A549 (cell line): Measurements from ENCODE around the gene TAF1B. TPM values are rescaled to one million over a fixed set of nuclear protein-coding genes. Genes with fewer than 3 reads are reported as not detected.

Experiments used
- ATAC-seq, 2 experiments: fragments of 200-7000 bp in 1 of 2; fragments of >200 bp in 1 of 2; cut with Nextera tagmentation in 1 of 2; cut with Tn5 transposase in 1 of 2; 3 replicates each; pipeline versions ENCODE4 v1.8.0 to v1.9.1; 2018 to 2020; ENCODE audit warnings: mild to moderate bottlenecking in 1 of 2, moderate library complexity in 1 of 2
- CTCF ChIA-PET: fragments of 300-600 bp; sonication (Branson Sonifier 250); formaldehyde crosslinking; extraction: SDS; loops from one replicate; lab custom pipeline; 2021; ENCODE audit warnings: antibody characterized with exemption, inconsistent platforms; lab: Yijun Ruan, JAX
- POLR2A ChIA-PET: fragments of 350-600 bp; formaldehyde crosslinking; extraction: SDS; loops from one replicate; lab custom pipeline; 2021; ENCODE audit warnings: antibody characterized with exemption, inconsistent platforms; lab: Yijun Ruan, JAX
- DNase-seq, 2 experiments: peaks; one replicate each; pipeline versions ENCODE4 v3.0.0 to v3.0.0-alpha.2; 2011 to 2016; ENCODE audit warnings: low read depth in 1 of 2, low spot score in 1 of 2
- FAIRE-seq: peaks from 2 replicates; lab custom pipeline; 2011; peaks lifted over from hg19 to GRCh38; lab: Jason Lieb, UNC
- H3K27ac ChIP-seq, 2 experiments: fragments of >200 bp; sonication (Bioruptor Twin); formaldehyde crosslinking; 3 replicates each; pipeline ENCODE4 v1.5.1; 2016 to 2017
- H3K4me1 ChIP-seq: fragments of >200 bp; sonication (Bioruptor Twin); formaldehyde crosslinking; 3 replicates; pipeline ENCODE4 v1.6.1; 2016
- H3K4me2 ChIP-seq: fragments of >200 bp; sonication (Bioruptor Twin); formaldehyde crosslinking; 3 replicates; pipeline ENCODE4 v1.6.1; 2016
- H3K4me3 ChIP-seq: fragments of >200 bp; sonication (Bioruptor Twin); formaldehyde crosslinking; 3 replicates; pipeline ENCODE4 v1.5.1; 2016
- H3K9me3 ChIP-seq: fragments of >200 bp; sonication (Bioruptor Twin); formaldehyde crosslinking; 3 replicates; pipeline ENCODE4 v1.6.1; 2016
- ATOH8 ChIP-seq: fragments of 250-450 bp; sonication (Bioruptor Pico); IDR thresholded peaks from 2 replicates; pipeline ENCODE4 v1.5.0; 2020; ENCODE audit warnings: low read depth, mild to moderate bottlenecking, moderate library complexity
- BCL3 ChIP-seq: fragments of >200 bp; sonication (Bioruptor Twin); formaldehyde crosslinking; IDR thresholded peaks from 3 replicates; pipeline ENCODE4 v1.6.1; 2016
- CHD2 ChIP-seq: fragments of 150-350 bp; IDR thresholded peaks from 2 replicates; pipeline ENCODE4 v1.6.1; 2014; ENCODE audit warnings: low read length; ENCODE audit not compliant: partially characterized antibody
- CHD4 ChIP-seq: fragments of 200-600 bp; sonication (generic); IDR thresholded peaks from 2 replicates; pipeline ENCODE4 v1.6.1; 2016; ENCODE audit warnings: antibody characterized with exemption, mild to moderate bottlenecking, borderline replicate concordance
- CTCF ChIP-seq: fragments of >200 bp; sonication (Bioruptor Twin); formaldehyde crosslinking; IDR thresholded peaks from 3 replicates; pipeline ENCODE4 v1.5.1; 2016
- E2F6 ChIP-seq: IDR thresholded peaks from 2 replicates; pipeline ENCODE4 v1.6.1; 2012; ENCODE audit warnings: low read depth, borderline replicate concordance
- EHMT2 ChIP-seq: fragments of 200-600 bp; sonication (generic); IDR thresholded peaks from 2 replicates; pipeline ENCODE4 v1.6.1; 2016; ENCODE audit warnings: antibody characterized with exemption, low read depth, mild to moderate bottlenecking, moderate library complexity
- FOSB ChIP-seq: fragments of 250-450 bp; sonication (Bioruptor Pico); IDR thresholded peaks from 2 replicates; pipeline ENCODE4 v1.5.0; 2020; ENCODE audit warnings: mild to moderate bottlenecking, moderate library complexity
- HMGXB4 ChIP-seq: fragments of 250-450 bp; sonication (Bioruptor Pico); IDR thresholded peaks from 2 replicates; pipeline ENCODE4 v1.5.0; 2021; ENCODE audit warnings: mild to moderate bottlenecking, moderate library complexity, borderline replicate concordance
- MAX ChIP-seq: IDR thresholded peaks from 2 replicates; pipeline ENCODE4 v1.6.1; 2012
- MAZ ChIP-seq: fragments of 150-350 bp; IDR thresholded peaks from 2 replicates; pipeline ENCODE4 v1.6.1; 2014; ENCODE audit warnings: antibody characterized with exemption, low read depth, low read length, borderline replicate concordance
- NPAS2 ChIP-seq: fragments of 250-450 bp; sonication (Bioruptor Pico); IDR thresholded peaks from 2 replicates; pipeline ENCODE4 v1.8.0; 2022; ENCODE audit warnings: mild to moderate bottlenecking, moderate library complexity, borderline replicate concordance
- POLR2AphosphoS2 ChIP-seq: conservative IDR thresholded peaks from 2 replicates; pipeline ENCODE4 v1.6.1; 2012; ENCODE audit warnings: low read length, improper control_type of control experiment, inconsistent platforms
- RARB ChIP-seq: fragments of 250-450 bp; sonication (Bioruptor Pico); IDR thresholded peaks from 2 replicates; pipeline ENCODE4 v1.8.0; 2021; ENCODE audit warnings: mild to moderate bottlenecking, moderate library complexity
- RFX5 ChIP-seq: fragments of 450-650 bp; IDR thresholded peaks from 2 replicates; pipeline ENCODE4 v1.7.1; 2014; ENCODE audit warnings: antibody characterized with exemption, mild to moderate bottlenecking, moderate library complexity
- RNF2 ChIP-seq: fragments of 200-600 bp; sonication (generic); IDR thresholded peaks from 2 replicates; pipeline ENCODE4 v1.6.1; 2016; ENCODE audit warnings: low read depth, mild to moderate bottlenecking, antibody characterized with exemption, moderate library complexity, borderline replicate concordance
- SREBF2 ChIP-seq: fragments of 450-650 bp; IDR thresholded peaks from 2 replicates; pipeline ENCODE4 v1.6.1; 2014; ENCODE audit warnings: mild to moderate bottlenecking, moderate library complexity
- ZC3H11A ChIP-seq: fragments of 450-650 bp; IDR thresholded peaks from 2 replicates; pipeline ENCODE4 v1.6.1; 2014; ENCODE audit warnings: antibody characterized with exemption, mild to moderate bottlenecking
- WGBS: methylation state at CpG from one replicate; pipeline ENCODE4 v1.1.6; 2017; ENCODE audit errors: missing lambda C conversion rate; 5-methylcytosine and 5-hydroxymethylcytosine counted together
- polyA plus RNA-seq, 4 experiments: library from polyadenylated mRNA; depleted of rRNA in 3 of 4; stranded (reverse); fragments of >200 nt; fragmentation: RNase III in 1 of 4; extraction: RNeasy Plus Mini Kit Qiagen cat#74134 plus additional on column Dnase treatment in 1 of 4; gene quantifications; 2 replicates in 3 of 4; 3 replicates in 1 of 4; pipeline ENCODE4 v1.2.3, GENCODE V29; 2011 to 2017

Gene TAF1B
- polyA plus RNA-seq, 2 of the 4 experiments (the other 2 are of a cell fraction) = 40.6 to 51.7 TPM

- ATAC-seq (no peak), FAIRE-seq (no peak), DNase-seq (no peak)
- ChIA-PET CTCF (interaction anchor here (1.3 to 4.0 kb wide), 2 partner anchors 12 to 15 kb away, joined by 3 to 39 read pairs; no protein-coding TSS in a partner anchor), POLR2A (no interaction called here)
- TF ChIP-seq NPAS2 (no peak), EHMT2 (no peak), RNF2 (no peak), MAX (no peak)
- peaks cover 25% of the 10 kb centered on the region for H3K4me1 ChIP-seq
- WGBS = 91% methylated on average over 6 of the region's 6 CpGs
- no peaks in the 10 kb centered on the region for H3K9me3 ChIP-seq
- H3K4me3 ChIP-seq = no peak overlapping the region
- no peak overlapping the region for H3K27ac ChIP-seq
- no peak overlapping the region for H3K4me2 ChIP-seq
These were observed 130.4 kb downstream of the TAF1B start for GRCh38 chr2:9973690-9974089.

- no peak for DNase-seq
These were observed 131.1 kb downstream of the TAF1B start for GRCh38 chr2:9974343-9974742.

More at GRCh38 chr2:9974343-9974742, 131.1 kb downstream of the TAF1B start:
- H3K4me3 ChIP-seq = no peak overlapping the region
- POLR2A ChIA-PET = no interaction called here
- no peak for TF ChIP-seq MAX
- no peak for TF ChIP-seq RARB (CRISPR knock-in tag)
- no peak for TF ChIP-seq HMGXB4 (CRISPR knock-in tag)
- no peak for TF ChIP-seq ATOH8 (CRISPR knock-in tag)
- no peak for TF ChIP-seq POLR2AphosphoS2
- no peak for TF ChIP-seq BCL3
- TF ChIP-seq MAZ = no peak
- no peak for TF ChIP-seq ZC3H11A
- no peak for TF ChIP-seq CTCF
- no peak for TF ChIP-seq CHD2
- TF ChIP-seq SREBF2 = no peak
- no peak for TF ChIP-seq CHD4
- TF ChIP-seq RFX5 = no peak
- no peak for TF ChIP-seq FOSB (CRISPR knock-in tag)
- TF ChIP-seq E2F6 = no peak
- TF ChIP-seq, all 56 proteins: peak for 0
- 94% methylated on average over 4 of the region's 4 CpGs for WGBS
- no peak overlapping the region for H3K27ac ChIP-seq
- FAIRE-seq (no peak), ATAC-seq (no peak)
- no peak overlapping the region for H3K4me2 ChIP-seq
- no peaks in the 10 kb centered on the region for H3K9me3 ChIP-seq
- H3K4me1 ChIP-seq = peaks cover 25% of the 10 kb centered on the region
- CTCF ChIA-PET = interaction anchor here (1.3 to 4.0 kb wide), 3 partner anchors 11 to 42 kb away, joined by 3 to 39 read pairs (median 3); no protein-coding TSS in a partner anchor
